Astrocyte (in vitro differentiated cells and primary cell): Measurements from ENCODE around the gene CDYL.

Source experiments
- CTCF ChIP-seq: IDR thresholded peaks from 2 replicates; pipeline ENCODE4 v1.5.1; 2011; ENCODE audit warnings: low read depth, mild to moderate bottlenecking, inconsistent platforms, low read length, moderate library complexity; ENCODE audit not compliant: insufficient read depth
- EZH2 ChIP-seq: IDR thresholded peaks from 2 replicates; pipeline ENCODE4 v1.6.1; 2012; ENCODE audit warnings: mild to moderate bottlenecking, low read length, inconsistent platforms; ENCODE audit not compliant: insufficient read depth

GRCh38 chr6:4889701-4890100 is 113.5 kb downstream of the CDYL start:
- TF ChIP-seq EZH2 = no peak
- TF ChIP-seq CTCF = no peak
